Cerebellar nuclear complex (tissue), 1 donor: Measurements from ENCODE around the gene MAZ.
"Not testable (repeated sequence)": the region's sequence is repeated elsewhere in the genome, so short reads cannot be mapped to it uniquely, and the experiment has no call there.

Experiments used
- DNase-seq, 2 experiments: peaks; one replicate each; lab custom pipeline; 2025; lab: John Stamatoyannopoulos, UW

The MAZ gene

DNA sequence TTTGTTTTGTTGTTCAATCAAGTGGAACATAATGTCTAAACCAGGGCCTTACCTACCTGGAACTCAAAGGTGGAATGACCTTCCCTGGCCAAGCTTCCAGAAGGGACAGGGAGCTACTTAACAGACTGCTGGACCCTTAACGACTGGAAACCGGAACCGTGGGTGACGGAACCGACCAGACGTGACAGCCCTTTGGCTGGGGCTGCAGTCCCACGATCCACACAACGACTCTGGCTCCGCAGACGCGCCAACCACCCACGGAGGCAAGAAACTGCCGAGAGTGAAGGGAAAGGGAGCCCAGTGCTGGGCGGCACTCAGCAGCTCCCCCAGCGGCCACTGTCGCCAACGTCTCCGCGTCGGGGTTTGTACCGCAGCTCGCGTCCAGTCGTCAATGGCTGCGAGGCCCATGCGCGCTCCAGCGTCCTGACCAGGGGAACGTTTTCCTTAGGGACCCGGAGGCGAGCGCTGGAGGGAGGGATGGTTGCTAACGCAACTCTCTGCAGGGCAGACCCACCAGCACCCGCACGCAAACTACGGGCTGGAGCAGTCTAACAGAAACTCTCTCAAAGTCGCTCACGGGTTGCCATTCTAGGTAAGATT is 21.3 kb upstream of the MAZ start:
- no peak for DNase-seq

GRCh38 chr16:29787155-29787554 is 19.2 kb upstream of the MAZ start:
- DNase-seq = not testable (repeated sequence)

DNA sequence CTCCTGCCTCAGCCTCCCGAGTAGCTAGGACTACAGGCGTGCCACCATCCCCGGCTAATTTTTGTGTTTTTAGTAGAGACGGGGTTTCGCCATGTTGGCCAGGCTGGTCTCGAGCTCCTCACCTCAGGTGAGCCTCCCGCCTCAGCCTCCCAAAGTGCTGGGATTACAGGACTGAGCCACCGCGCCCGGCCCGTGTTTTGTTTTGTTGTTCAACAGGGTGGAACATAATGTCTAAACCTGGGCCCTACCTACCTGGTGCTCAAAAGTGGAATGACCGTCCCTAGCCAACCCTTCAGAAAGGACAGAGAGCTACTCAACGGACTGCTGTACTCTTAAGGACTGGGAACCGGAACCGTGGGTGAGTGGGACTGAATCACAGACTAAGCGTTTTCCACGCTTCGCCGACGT is 16.6 kb upstream of the MAZ start:
- DNase-seq = no peak

DNA sequence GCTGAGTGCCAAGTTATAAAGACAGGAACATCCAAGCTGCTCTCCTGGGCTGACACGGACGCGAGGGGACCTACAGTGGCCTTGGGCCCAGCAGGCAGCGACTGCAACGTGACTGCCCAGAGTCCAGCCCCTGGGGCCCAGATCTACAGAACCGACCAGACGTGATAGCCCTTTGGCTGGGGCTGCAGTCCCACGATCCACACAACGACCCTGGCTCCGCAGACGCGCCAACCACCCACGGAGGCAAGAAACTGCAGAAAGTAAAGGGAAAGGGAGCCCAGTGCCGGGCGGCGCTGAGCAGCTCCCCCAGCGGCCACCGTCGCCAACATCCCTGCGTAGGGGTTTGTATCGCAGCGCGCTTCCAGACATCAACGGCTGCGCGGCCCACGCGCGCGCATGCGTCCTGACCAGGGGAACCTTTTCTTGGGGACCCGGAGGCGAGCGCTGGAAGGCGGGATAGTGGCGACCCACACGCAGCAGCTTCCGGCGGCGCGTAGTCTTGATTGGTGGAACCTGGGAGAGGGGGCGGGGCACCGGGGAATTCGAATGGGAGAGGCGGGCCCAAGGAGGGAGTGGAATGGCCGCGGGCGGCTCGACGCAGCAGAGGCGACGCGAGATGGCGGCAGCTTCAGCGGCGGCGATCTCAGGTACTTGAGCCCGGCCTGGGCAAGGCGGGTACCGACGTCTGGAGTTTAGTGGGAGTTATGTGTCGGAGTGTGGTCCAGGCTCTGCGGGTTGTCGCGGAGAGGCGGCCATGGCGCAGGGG is 16.0 kb upstream of the MAZ start, which contains the start of gene KIF22:
Gene KIF22 (plus strand): TSS at position 569 of the 766 bp plus-strand sequence. CDS start 9 bp downstream, at position 578.
- peak; percentile 76 to 90 for DNase-seq

- DNase-seq = no peak
Measured at GRCh38 chr16:29790949-29791844, 15.1 kb upstream of the MAZ start.

DNA sequence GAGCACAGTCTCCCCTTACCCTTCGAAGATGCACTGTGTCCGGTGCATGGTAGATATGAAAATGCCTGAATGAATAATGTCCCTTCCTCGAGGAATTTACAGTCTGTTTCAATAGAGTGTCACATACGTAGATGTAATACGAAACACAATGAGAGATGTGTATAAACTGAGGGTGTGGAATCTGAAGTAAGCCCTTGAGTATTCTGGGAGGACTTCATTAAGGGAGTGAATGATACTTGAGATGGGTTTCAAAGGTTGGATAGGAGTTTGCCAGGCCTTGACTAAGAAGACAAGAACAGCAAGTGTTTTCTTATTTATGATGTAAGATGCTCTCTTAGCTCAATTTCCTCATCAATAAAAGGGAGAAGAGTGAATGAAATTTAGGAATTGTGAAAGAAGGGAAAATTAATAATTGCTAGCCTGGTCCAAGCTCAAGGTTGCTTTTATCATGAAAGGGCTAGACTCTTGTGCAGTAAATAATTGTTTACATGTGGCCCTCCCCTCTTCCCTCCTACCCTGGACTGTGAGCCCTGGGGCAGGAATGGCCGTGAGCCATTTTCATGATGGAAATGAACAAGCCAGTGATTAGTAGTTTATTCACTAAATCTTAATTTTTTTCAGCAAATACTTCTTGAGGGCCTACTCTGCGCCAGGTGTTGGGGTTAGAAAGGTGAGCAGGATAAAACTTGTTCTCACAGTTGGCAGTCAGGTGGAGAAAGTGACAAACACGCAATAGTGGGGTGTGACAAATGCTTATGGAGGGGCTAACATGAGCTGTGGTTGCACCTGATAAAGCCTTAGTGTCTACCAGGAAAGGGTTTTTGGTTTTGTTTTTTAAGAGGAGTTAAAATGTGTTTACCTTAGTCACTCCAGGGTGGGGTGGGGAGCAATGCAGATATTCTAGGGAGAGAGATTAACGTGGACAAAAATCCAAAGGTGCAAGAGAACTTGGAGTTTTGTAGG is 14.2 kb upstream of the MAZ start:
- DNase-seq = no peak

- not testable (repeated sequence) for DNase-seq
Measured at GRCh38 chr16:29793153-29793552, 13.2 kb upstream of the MAZ start.

- no peak for DNase-seq
Measured at GRCh38 chr16:29794231-29794710, 12.1 kb upstream of the MAZ start.

GRCh38 chr16:29802416-29802935 is 3.9 kb upstream of the MAZ start:
- DNase-seq = no peak

DNA sequence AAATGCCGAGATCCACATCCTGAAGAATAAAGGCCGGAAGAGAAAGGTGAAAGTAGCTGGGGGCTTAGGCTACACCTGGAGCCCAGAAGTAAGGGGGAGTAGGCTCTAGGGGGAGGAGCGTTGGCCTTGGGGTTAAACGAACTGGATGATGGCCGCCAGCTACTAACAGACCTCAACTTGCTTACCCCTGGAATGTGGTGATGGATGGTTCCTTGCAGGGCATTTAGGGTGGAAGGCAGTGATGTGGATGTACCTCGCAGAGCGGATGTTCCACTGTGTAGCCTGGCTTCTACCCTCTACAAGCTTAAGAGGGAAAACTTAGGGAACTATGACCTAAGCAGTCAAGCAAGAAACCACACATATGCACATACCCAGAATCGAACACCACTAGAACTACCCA is 2.3 kb upstream of the MAZ start:
- DNase-seq = no peak

GRCh38 chr16:29804455-29805231 is 1.7 kb upstream of the MAZ start:
- no peak for DNase-seq

GRCh38 chr16:29805232-29806098 is 864 bp upstream of the MAZ start:
- DNase-seq = peak; percentile 67 to 94

GRCh38 chr16:29806641-29807425 is 504 bp downstream of the MAZ start:
- no peak for DNase-seq

- DNase-seq = peak; percentile 47 to 61
Measured at GRCh38 chr16:29807426-29808218, 1.3 kb downstream of the MAZ start.

DNA sequence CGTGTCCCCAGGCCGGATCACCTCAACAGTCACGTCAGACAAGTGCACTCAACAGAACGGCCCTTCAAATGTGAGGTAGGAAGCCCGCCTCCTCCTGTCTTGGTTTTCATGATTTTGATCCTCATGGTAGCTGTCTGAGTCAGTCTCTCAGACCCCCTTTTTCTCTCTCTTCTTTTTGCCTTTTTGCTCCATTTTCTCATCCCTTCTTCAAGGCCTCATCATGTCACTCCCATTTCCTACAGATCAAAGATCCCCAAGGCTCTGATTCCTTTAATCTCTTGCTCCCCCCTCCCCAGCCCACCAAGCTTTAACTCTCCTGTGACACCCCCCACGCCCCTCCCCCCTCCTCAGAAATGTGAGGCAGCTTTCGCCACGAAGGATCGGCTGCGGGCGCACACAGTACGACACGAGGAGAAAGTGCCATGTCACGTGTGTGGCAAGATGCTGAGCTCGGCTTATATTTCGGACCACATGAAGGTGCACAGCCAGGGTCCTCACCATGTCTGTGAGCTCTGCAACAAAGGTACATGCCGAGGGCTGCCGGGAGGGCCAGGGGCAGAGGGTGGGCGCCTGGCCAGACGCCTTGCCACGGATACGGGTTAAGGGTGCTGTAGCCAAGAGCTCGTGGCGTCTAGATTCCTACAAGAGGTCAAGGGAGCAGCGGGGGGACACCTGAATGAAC is 2.0 kb downstream of the MAZ start:
- no peak for DNase-seq

- no peak for DNase-seq
Measured at GRCh38 chr16:29809031-29809747, 2.9 kb downstream of the MAZ start.
